Activated CD8-positive, alpha-beta T cell treated with anti-CD3 and anti-CD28 coated beads for 36 hours (primary cell): ENCODE measurements around the gene PLD4. TPM values are rescaled to one million over a fixed set of nuclear protein-coding genes. Genes with fewer than 3 reads are reported as not detected.

ENCODE experiments used
- ATAC-seq: fragments of 200-7000 bp; cut with Tn5 transposase; one replicate; pipeline ENCODE4 v1.10.0; 2021; ENCODE audit warnings: mild to moderate bottlenecking, moderate library complexity
- CTCF ChIA-PET: fragments of 350-600 bp; sonication (Branson Sonifier 250); formaldehyde crosslinking; loops from one replicate; lab custom pipeline; 2021; ENCODE audit warnings: antibody characterized with exemption; lab: Charles Lee
- POLR2A ChIA-PET: fragments of 350-600 bp; sonication (Branson Sonifier 250); formaldehyde crosslinking; loops from one replicate; lab custom pipeline; 2021; ENCODE audit warnings: antibody characterized with exemption; lab: Charles Lee
- DNase-seq: peaks from one replicate; pipeline ENCODE4 v3.0.0-alpha.2; 2020
- H3K27ac Mint-ChIP-seq: one replicate; pipeline ENCODE4 v1.8.0; 2021; ENCODE audit warnings: mild to moderate bottlenecking, mixed read lengths
- H3K27me3 Mint-ChIP-seq: one replicate; pipeline ENCODE4 v1.8.0; 2021; ENCODE audit warnings: mixed read lengths
- H3K36me3 Mint-ChIP-seq: one replicate; pipeline ENCODE4 v1.8.0; 2021; ENCODE audit warnings: low read depth, mixed read lengths
- H3K4me1 Mint-ChIP-seq: one replicate; pipeline ENCODE4 v1.8.0; 2021; ENCODE audit warnings: low read depth, mixed read lengths
- H3K4me3 Mint-ChIP-seq: one replicate; pipeline ENCODE4 v1.8.0; 2021; ENCODE audit warnings: mild to moderate bottlenecking, moderate library complexity, mixed read lengths
- H3K9me3 Mint-ChIP-seq: one replicate; pipeline ENCODE4 v1.8.0; 2021; ENCODE audit warnings: mixed read lengths
- intact Hi-C: fragments of 100-400 bp; cut with micrococcal nuclease; formaldehyde crosslinking; loops from one replicate; pipeline ENCODE4 v1.10.0; 2022
- total RNA-seq, 2 experiments: library from RNA; stranded (reverse); gene quantifications; one replicate each; pipeline ENCODE4 v1.2.3, GENCODE V29; 2021
- TF ChIP-seq, protein P1 (sequence below): fragments of 200-600 bp; IDR thresholded peaks from one replicate; pipeline ENCODE4 v1.8.0; 2022; ENCODE audit warnings: antibody characterized with exemption, mild to moderate bottlenecking

The PLD4 gene
- total RNA-seq, 2 experiments from 2014 or later = not detected

GRCh38 chr14:104975481-104976197 is 51.0 kb downstream of the PLD4 start:
- TF ChIP-seq, protein P1, sequence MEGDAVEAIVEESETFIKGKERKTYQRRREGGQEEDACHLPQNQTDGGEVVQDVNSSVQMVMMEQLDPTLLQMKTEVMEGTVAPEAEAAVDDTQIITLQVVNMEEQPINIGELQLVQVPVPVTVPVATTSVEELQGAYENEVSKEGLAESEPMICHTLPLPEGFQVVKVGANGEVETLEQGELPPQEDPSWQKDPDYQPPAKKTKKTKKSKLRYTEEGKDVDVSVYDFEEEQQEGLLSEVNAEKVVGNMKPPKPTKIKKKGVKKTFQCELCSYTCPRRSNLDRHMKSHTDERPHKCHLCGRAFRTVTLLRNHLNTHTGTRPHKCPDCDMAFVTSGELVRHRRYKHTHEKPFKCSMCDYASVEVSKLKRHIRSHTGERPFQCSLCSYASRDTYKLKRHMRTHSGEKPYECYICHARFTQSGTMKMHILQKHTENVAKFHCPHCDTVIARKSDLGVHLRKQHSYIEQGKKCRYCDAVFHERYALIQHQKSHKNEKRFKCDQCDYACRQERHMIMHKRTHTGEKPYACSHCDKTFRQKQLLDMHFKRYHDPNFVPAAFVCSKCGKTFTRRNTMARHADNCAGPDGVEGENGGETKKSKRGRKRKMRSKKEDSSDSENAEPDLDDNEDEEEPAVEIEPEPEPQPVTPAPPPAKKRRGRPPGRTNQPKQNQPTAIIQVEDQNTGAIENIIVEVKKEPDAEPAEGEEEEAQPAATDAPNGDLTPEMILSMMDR = no peak
- Mint-ChIP-seq H3K4me3 (no peak overlapping the region), H3K27ac (no peak overlapping the region), H3K36me3 (no peaks in the 10 kb centered on the region), H3K27me3 (peaks cover 26% of the 10 kb centered on the region), H3K9me3 (no peaks in the 10 kb centered on the region), H3K4me1 (peaks cover 11% of the 10 kb centered on the region)
- ATAC-seq (peak; percentile 35), DNase-seq (peak; percentile 52)
- ChIA-PET POLR2A (interaction anchor here (0.7 to 1.3 kb wide), 2 partner anchors 70 to 72 kb away, joined by 3 read pairs; no protein-coding TSS in a partner anchor), CTCF (interaction anchor here (0.7 to 4.7 kb wide), 26 partner anchors 8 to 376 kb away, joined by 3 to 87 read pairs (median 4); partner anchors contain the start of genes CDCA4, CLBA1 and JAG2)
- intact Hi-C loops = loop anchor here (1.0 kb wide), 1 partner anchor 70 kb away; no protein-coding TSS in a partner anchor

DNA sequence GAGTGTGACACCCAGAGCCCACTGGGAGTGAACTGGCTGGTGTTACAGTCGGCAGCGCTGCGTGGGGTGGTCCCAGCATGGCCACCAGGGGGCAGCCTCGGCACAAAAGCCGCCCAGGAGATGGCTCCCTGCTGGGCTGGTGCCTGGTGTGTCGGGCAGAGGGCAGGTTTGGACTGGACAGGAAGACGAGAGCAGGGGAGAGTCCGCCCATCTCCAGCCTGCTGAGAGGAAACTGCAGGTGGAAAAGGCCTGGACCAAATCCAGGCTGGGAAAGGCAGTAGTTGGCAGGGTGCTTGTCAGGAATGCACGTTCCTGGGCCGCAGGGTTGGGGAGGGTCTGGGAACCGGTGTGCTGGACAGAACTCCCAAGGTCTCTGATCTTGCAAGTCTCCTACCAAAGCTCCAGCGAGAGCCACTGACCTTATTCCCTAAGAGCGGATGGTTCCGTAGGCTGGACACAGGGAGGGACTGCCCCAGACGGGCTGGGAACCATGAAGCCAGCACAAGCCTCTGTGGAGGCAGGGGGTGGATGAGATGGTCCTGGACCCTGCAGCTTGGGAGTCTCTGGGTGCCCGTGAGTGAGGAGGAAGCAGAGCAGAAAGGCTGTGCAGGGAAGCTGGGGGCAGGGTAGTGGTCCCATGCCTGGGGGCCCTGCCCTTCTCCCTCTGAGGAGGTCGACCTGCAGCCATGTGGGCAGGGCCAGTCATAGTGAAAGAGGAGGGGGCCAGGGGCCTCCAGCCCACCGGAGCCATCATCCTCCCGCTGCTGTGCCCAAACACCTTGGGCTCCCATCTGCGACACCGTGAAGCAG is 51.7 kb downstream of the PLD4 start:
- H3K27ac Mint-ChIP-seq = no peak overlapping the region
- H3K4me3 Mint-ChIP-seq = no peak overlapping the region
- ChIA-PET CTCF (interaction anchor here (0.8 to 4.7 kb wide), 19 partner anchors 8 to 375 kb away, joined by 3 to 87 read pairs (median 4); partner anchors contain the start of genes CDCA4 and CLBA1), POLR2A (interaction anchor here (0.6 to 1.3 kb wide), 3 partner anchors 70 to 72 kb away, joined by 3 read pairs; no protein-coding TSS in a partner anchor)
- no peaks in the 10 kb centered on the region for H3K36me3 Mint-ChIP-seq
- peaks cover 11% of the 10 kb centered on the region for H3K4me1 Mint-ChIP-seq
- peaks cover 26% of the 10 kb centered on the region for H3K27me3 Mint-ChIP-seq
- DNase-seq = peak; percentile 87
- no peaks in the 10 kb centered on the region for H3K9me3 Mint-ChIP-seq
- intact Hi-C loops = loop anchor here (1.0 kb wide), 1 partner anchor 69 kb away; no protein-coding TSS in a partner anchor
- TF ChIP-seq, protein P1 = peak; percentile 98
- peak; percentile 85 for ATAC-seq

GRCh38 chr14:104977008-104977680 is 52.5 kb downstream of the PLD4 start:
- peaks cover 26% of the 10 kb centered on the region for H3K27me3 Mint-ChIP-seq
- TF ChIP-seq, protein P1 = no peak
- H3K4me3 Mint-ChIP-seq = peak overlapping the region; percentile 67
- H3K27ac Mint-ChIP-seq = no peak overlapping the region
- intact Hi-C loops = no loop called here
- ChIA-PET CTCF (interaction anchor here (0.9 to 4.7 kb wide), 5 partner anchors 7 to 113 kb away, joined by 3 to 87 read pairs (median 5); partner anchors contain the start of gene CLBA1), POLR2A (interaction anchor here (0.6 kb wide), 1 partner anchor 69 kb away, joined by 3 read pairs; no protein-coding TSS in a partner anchor)
- no peak for DNase-seq
- ATAC-seq = no peak
- H3K9me3 Mint-ChIP-seq = no peaks in the 10 kb centered on the region
- no peaks in the 10 kb centered on the region for H3K36me3 Mint-ChIP-seq
- H3K4me1 Mint-ChIP-seq = peaks cover 11% of the 10 kb centered on the region

GRCh38 chr14:104977681-104978653 is 53.3 kb downstream of the PLD4 start, which contains the start of gene AHNAK2:
Gene AHNAK2 (minus strand): TSS chr14:104978374. CDS start chr14:104978237, 137 bp downstream.
- ATAC-seq = peak; percentile 70
- peaks cover 11% of the 10 kb centered on the region for H3K4me1 Mint-ChIP-seq
- no peaks in the 10 kb centered on the region for H3K9me3 Mint-ChIP-seq
- ChIA-PET CTCF (interaction anchor here (1.6 to 4.7 kb wide), 2 partner anchors 66 to 68 kb away, joined by 8 to 87 read pairs; no protein-coding TSS in a partner anchor), POLR2A (interaction anchor here (0.6 to 0.8 kb wide), 2 partner anchors 42 to 43 kb away, joined by 3 read pairs; partner anchors contain the start of gene CDCA4)
- DNase-seq = peak; percentile 50
- H3K27ac Mint-ChIP-seq = no peak within 1 kb of the TSS
- intact Hi-C loops = no loop called here
- H3K36me3 Mint-ChIP-seq = no peaks in the 10 kb centered on the region
- H3K4me3 Mint-ChIP-seq = peak within 1 kb of the TSS; percentile 67
- TF ChIP-seq, protein P1 = no peak
- H3K27me3 Mint-ChIP-seq = peaks cover 26% of the 10 kb centered on the region
